HCT116 (cell line): Measurements from ENCODE around the gene RCC2.

ENCODE experiments used
- CEBPB ChIP-seq: IDR thresholded peaks from 2 replicates; pipeline ENCODE4 v1.6.1; 2012; ENCODE audit warnings: low read depth
- POLR2A ChIP-seq: IDR thresholded peaks from 2 replicates; pipeline ENCODE4 v1.7.0; 2011; ENCODE audit warnings: borderline replicate concordance; ENCODE audit not compliant: insufficient read depth, insufficient read length; ENCODE audit errors: extremely low read depth
- POLR2AphosphoS5 ChIP-seq: IDR thresholded peaks from 2 replicates; pipeline ENCODE4 v1.6.1; 2011; ENCODE audit warnings: mild to moderate bottlenecking, low read depth, low read length, moderate library complexity
- RAD21 ChIP-seq: IDR thresholded peaks from 2 replicates; pipeline ENCODE4 v1.6.1; 2012; ENCODE audit warnings: low read depth, mild to moderate bottlenecking
- SRF ChIP-seq: IDR thresholded peaks from 2 replicates; pipeline ENCODE4 v1.6.1; 2012; ENCODE audit warnings: low read depth
- ZFX ChIP-seq: fragments of 450-650 bp; IDR thresholded peaks from 2 replicates; pipeline ENCODE4 v1.6.1; 2017

GRCh38 chr1:17427696-17428660, 11.5 kb downstream of the RCC2 start:
- TF ChIP-seq RAD21 (no peak), POLR2AphosphoS5 (no peak), SRF (no peak), ZFX (no peak), CEBPB (no peak), POLR2A (no peak)
